ENCODE results near the gene JCHAIN.
"Not testable (repeated sequence)": the region's sequence is repeated elsewhere in the genome, so short reads cannot be mapped to it uniquely, and the experiment has no call there.

JCHAIN gene

GRCh38 chr4:70666369-70666768 lies at the start of gene JCHAIN:
TSS of gene JCHAIN (minus strand) at chr4:70666508. CDS start at chr4:70666490, 18 bp downstream.
- no peak for DNase-seq (ENCODE audit: low spot score)

GRCh38 chr4:70715097-70715496 lies 48.8 kb upstream of the JCHAIN start:
- no peak for DNase-seq (ENCODE audit: low spot score)

- no peak for DNase-seq (ENCODE audit: low spot score)
Observed at GRCh38 chr4:70714079-70714887, 48.0 kb upstream of the JCHAIN start.

GRCh38 chr4:70713453-70714078 lies 47.3 kb upstream of the JCHAIN start:
- DNase-seq (ENCODE audit: low spot score), result no peak

- DNase-seq (ENCODE audit: low spot score), result no peak
Observed at GRCh38 chr4:70712604-70713452, 46.5 kb upstream of the JCHAIN start.

- DNase-seq (ENCODE audit: low spot score), result no peak
Observed at GRCh38 chr4:70712150-70712549, 45.8 kb upstream of the JCHAIN start.

GRCh38 chr4:70711599-70711998 lies 45.3 kb upstream of the JCHAIN start:
- DNase-seq (ENCODE audit: low spot score), result no peak

GRCh38 chr4:70709611-70710205 lies 43.4 kb upstream of the JCHAIN start:
- DNase-seq (ENCODE audit: low spot score), result no peak

GRCh38 chr4:70706516-70706915 lies 40.2 kb upstream of the JCHAIN start:
- DNase-seq (ENCODE audit: low spot score), result no peak

GRCh38 chr4:70706044-70706461 lies 39.7 kb upstream of the JCHAIN start:
- no peak for DNase-seq (ENCODE audit: low spot score)

- DNase-seq (ENCODE audit: low spot score), result peak; percentile 86
Observed at GRCh38 chr4:70705183-70706043, 39.1 kb upstream of the JCHAIN start.

- peak; percentile 48 for DNase-seq (ENCODE audit: low spot score)
Observed at GRCh38 chr4:70704931-70705182, 38.5 kb upstream of the JCHAIN start.

- DNase-seq (ENCODE audit: low spot score), result peak; percentile 88
Observed at GRCh38 chr4:70704215-70704930, 38.1 kb upstream of the JCHAIN start.

GRCh38 chr4:70703619-70704214 lies 37.4 kb upstream of the JCHAIN start:
- DNase-seq (ENCODE audit: low spot score), result peak; percentile 26

- DNase-seq (ENCODE audit: low spot score), result not testable (repeated sequence)
Observed at GRCh38 chr4:70702592-70702991, 36.3 kb upstream of the JCHAIN start.

GRCh38 chr4:70701271-70701670 lies 35.0 kb upstream of the JCHAIN start:
- DNase-seq (ENCODE audit: low spot score), result no peak

GRCh38 chr4:70700712-70701111 lies 34.4 kb upstream of the JCHAIN start:
- no peak for DNase-seq (ENCODE audit: low spot score)

GRCh38 chr4:70698435-70698834 lies 32.1 kb upstream of the JCHAIN start:
- not testable (repeated sequence) for DNase-seq (ENCODE audit: low spot score)

GRCh38 chr4:70694633-70695032 lies 28.3 kb upstream of the JCHAIN start:
- not testable (repeated sequence) for DNase-seq (ENCODE audit: low spot score)

GRCh38 chr4:70691661-70692060 lies 25.4 kb upstream of the JCHAIN start:
- no peak for DNase-seq (ENCODE audit: low spot score)

All from AG20443 (cell line).